Neural crest cell (in vitro differentiated cells): ENCODE measurements around the gene GMDS. TPM values are rescaled to one million over a fixed set of nuclear protein-coding genes. Genes with fewer than 3 reads are reported as not detected.

Experiments
- DNase-seq: peaks from one replicate; pipeline ENCODE4 v3.0.0; 2021; ENCODE audit warnings: low read depth, mixed read lengths, low spot score
- H3K27ac Mint-ChIP-seq: one replicate; pipeline ENCODE4 v1.8.0; 2021; ENCODE audit warnings: mild to moderate bottlenecking, mixed read lengths; ENCODE audit not compliant: unreplicated experiment
- H3K27me3 Mint-ChIP-seq: 2 replicates; pipeline ENCODE4 v1.8.0; 2021; ENCODE audit warnings: low read depth, mild to moderate bottlenecking, mixed read lengths
- H3K36me3 Mint-ChIP-seq: 2 replicates; pipeline ENCODE4 v1.8.0; 2021; ENCODE audit warnings: low read depth, mild to moderate bottlenecking, mixed read lengths
- H3K4me1 Mint-ChIP-seq: 2 replicates; pipeline ENCODE4 v1.8.0; 2021; ENCODE audit warnings: mixed read lengths
- H3K4me3 Mint-ChIP-seq: one replicate; pipeline ENCODE4 v1.8.0; 2021; ENCODE audit warnings: mild to moderate bottlenecking, mixed read lengths
- H3K9me3 Mint-ChIP-seq: 2 replicates; pipeline ENCODE4 v1.8.0; 2021; ENCODE audit warnings: mixed read lengths
- total RNA-seq: library from RNA; stranded (reverse); gene quantifications from 2 replicates; pipeline ENCODE4 v1.2.1, GENCODE V29; 2021
- TF ChIP-seq, protein P1 (sequence below): fragments of 200-600 bp; sonication (generic); conservative IDR thresholded peaks from 2 replicates; pipeline ENCODE4 v1.5.0; 2021; ENCODE audit warnings: antibody characterized with exemption, mild to moderate bottlenecking

GMDS gene
- total RNA-seq, 1 donor from 2014 or later, result 16.1 TPM

- Mint-ChIP-seq H3K36me3 (no peaks in the 10 kb centered on the region), H3K4me3 (no peak overlapping the region), H3K27me3 (no peaks in the 10 kb centered on the region), H3K4me1 (peaks cover 42% of the 10 kb centered on the region), H3K27ac (no peak overlapping the region), H3K9me3 (no peaks in the 10 kb centered on the region)
- DNase-seq, result no peak
- TF ChIP-seq, protein P1, sequence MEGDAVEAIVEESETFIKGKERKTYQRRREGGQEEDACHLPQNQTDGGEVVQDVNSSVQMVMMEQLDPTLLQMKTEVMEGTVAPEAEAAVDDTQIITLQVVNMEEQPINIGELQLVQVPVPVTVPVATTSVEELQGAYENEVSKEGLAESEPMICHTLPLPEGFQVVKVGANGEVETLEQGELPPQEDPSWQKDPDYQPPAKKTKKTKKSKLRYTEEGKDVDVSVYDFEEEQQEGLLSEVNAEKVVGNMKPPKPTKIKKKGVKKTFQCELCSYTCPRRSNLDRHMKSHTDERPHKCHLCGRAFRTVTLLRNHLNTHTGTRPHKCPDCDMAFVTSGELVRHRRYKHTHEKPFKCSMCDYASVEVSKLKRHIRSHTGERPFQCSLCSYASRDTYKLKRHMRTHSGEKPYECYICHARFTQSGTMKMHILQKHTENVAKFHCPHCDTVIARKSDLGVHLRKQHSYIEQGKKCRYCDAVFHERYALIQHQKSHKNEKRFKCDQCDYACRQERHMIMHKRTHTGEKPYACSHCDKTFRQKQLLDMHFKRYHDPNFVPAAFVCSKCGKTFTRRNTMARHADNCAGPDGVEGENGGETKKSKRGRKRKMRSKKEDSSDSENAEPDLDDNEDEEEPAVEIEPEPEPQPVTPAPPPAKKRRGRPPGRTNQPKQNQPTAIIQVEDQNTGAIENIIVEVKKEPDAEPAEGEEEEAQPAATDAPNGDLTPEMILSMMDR, result no peak
Observed at GRCh38 chr6:1716396-1716795, 529.0 kb downstream of the GMDS start.

- H3K27me3 Mint-ChIP-seq, result no peaks in the 10 kb centered on the region
- no peak for DNase-seq
- H3K4me3 Mint-ChIP-seq, result no peak overlapping the region
- TF ChIP-seq, protein P1, result no peak
- peaks cover 35% of the 10 kb centered on the region for H3K4me1 Mint-ChIP-seq
- H3K36me3 Mint-ChIP-seq, result no peaks in the 10 kb centered on the region
- H3K9me3 Mint-ChIP-seq, result no peaks in the 10 kb centered on the region
- no peak overlapping the region for H3K27ac Mint-ChIP-seq
Observed at GRCh38 chr6:1715336-1715735, 530.1 kb downstream of the GMDS start.

DNA sequence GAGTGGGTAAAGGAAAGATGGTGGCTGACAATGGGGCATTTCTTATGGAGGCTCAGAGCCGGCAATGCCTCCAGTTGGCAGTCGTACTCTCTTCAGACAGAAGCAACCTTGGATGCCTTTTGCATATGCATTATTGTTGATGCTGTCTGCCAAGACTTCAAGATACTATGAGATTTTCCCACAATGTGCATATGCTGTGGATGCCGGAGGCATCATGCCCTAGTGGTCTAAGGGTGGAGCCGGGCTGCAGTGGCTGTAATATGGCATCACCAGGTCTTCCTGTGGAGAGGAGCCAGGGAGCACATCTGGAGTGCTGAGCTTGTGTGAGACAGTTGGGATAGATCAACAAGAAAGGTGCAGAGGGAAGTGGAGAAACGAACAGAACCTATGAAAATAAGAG, 530.8 kb downstream of the GMDS start:
- no peak for DNase-seq
- H3K27me3 Mint-ChIP-seq, result no peaks in the 10 kb centered on the region
- no peaks in the 10 kb centered on the region for H3K9me3 Mint-ChIP-seq
- H3K36me3 Mint-ChIP-seq, result no peaks in the 10 kb centered on the region
- H3K4me3 Mint-ChIP-seq, result no peak overlapping the region
- TF ChIP-seq, protein P1, result no peak
- peaks cover 35% of the 10 kb centered on the region for H3K4me1 Mint-ChIP-seq
- no peak overlapping the region for H3K27ac Mint-ChIP-seq

- no peak for DNase-seq
- Mint-ChIP-seq H3K4me1 (peaks cover 43% of the 10 kb centered on the region), H3K9me3 (no peaks in the 10 kb centered on the region), H3K27ac (no peak overlapping the region), H3K4me3 (no peak overlapping the region), H3K36me3 (no peaks in the 10 kb centered on the region), H3K27me3 (no peaks in the 10 kb centered on the region)
- TF ChIP-seq, protein P1, result no peak
Observed at GRCh38 chr6:1713016-1713600, 532.3 kb downstream of the GMDS start.

DNA sequence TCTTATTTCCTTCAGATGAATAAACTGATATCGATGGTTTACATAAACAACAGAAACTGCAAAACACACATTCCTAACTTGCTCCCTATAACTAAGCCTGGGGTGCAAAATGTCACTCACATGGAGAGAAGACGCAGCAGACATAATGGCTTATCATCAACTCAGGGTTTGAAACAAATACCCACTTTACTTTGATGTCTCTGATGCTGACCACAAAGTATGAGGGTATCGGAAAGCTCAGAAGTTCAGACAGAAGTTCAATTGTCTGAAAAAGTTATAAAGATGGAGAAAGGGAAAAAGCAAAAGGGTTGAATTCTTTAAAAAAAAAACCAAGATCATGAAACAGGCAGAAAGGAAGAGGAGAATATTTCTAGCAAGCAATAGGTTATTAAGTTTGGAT, 533.0 kb downstream of the GMDS start:
- TF ChIP-seq, protein P1, result no peak
- no peak for DNase-seq
- no peak overlapping the region for H3K27ac Mint-ChIP-seq
- H3K36me3 Mint-ChIP-seq, result no peaks in the 10 kb centered on the region
- H3K4me1 Mint-ChIP-seq, result peaks cover 46% of the 10 kb centered on the region
- no peak overlapping the region for H3K4me3 Mint-ChIP-seq
- no peaks in the 10 kb centered on the region for H3K27me3 Mint-ChIP-seq
- H3K9me3 Mint-ChIP-seq, result no peaks in the 10 kb centered on the region
